Liver (tissue), 9 donors: ENCODE measurements around the gene FIBCD1. TPM values are rescaled to one million over a fixed set of nuclear protein-coding genes. Genes with fewer than 3 reads are reported as not detected.

Source experiments
- DNase-seq: peaks from one replicate; pipeline ENCODE4 v3.0.0-alpha.2; 2017; ENCODE audit warnings: low spot score
- H3K27ac ChIP-seq, 2 donors: one replicate each; pipeline ENCODE4 v1.7.0; 2013; ENCODE audit warnings: inconsistent platforms in 2 of 2, low read length in 2 of 2, control low read depth in 1 of 2, low read depth in 1 of 2, mild to moderate bottlenecking in 1 of 2
- H3K27me3 ChIP-seq, 4 donors: one replicate each; pipeline versions ENCODE4 v1.6.1 to v1.7.0; 2013; ENCODE audit warnings: low read length in 3 of 4, inconsistent platforms in 1 of 4, mild to moderate bottlenecking in 1 of 4, moderate library complexity in 1 of 4; ENCODE audit not compliant: control insufficient read depth in 4 of 4, insufficient read depth in 4 of 4
- H3K36me3 ChIP-seq, 4 donors: one replicate each; pipeline versions ENCODE4 v1.6.1 to v1.7.0; 2013; ENCODE audit warnings: low read length in 3 of 4, mild to moderate bottlenecking in 3 of 4, low read depth in 1 of 4, moderate library complexity in 1 of 4; ENCODE audit not compliant: control insufficient read depth in 4 of 4, insufficient read depth in 3 of 4
- H3K4me1 ChIP-seq, 4 donors: one replicate each; pipeline versions ENCODE4 v1.6.1 to v1.7.0; 2013; ENCODE audit warnings: low read length in 3 of 4, mild to moderate bottlenecking in 3 of 4, moderate library complexity in 1 of 4; ENCODE audit not compliant: control insufficient read depth in 4 of 4, insufficient read depth in 4 of 4
- H3K4me3 ChIP-seq, 3 donors: one replicate each; pipeline versions ENCODE4 v1.6.1 to v1.7.0; 2013; ENCODE audit warnings: low read length in 3 of 3, control low read depth in 1 of 3, low read depth in 1 of 3, mild to moderate bottlenecking in 1 of 3
- H3K9ac ChIP-seq, 2 donors: one replicate each; pipeline ENCODE4 v1.7.0; 2013; ENCODE audit warnings: low read length in 2 of 2, mild to moderate bottlenecking in 2 of 2, moderate library complexity in 2 of 2, control low read depth in 1 of 2, low read depth in 1 of 2
- H3K9me3 ChIP-seq, 4 donors: one replicate each; pipeline versions ENCODE4 v1.6.1 to v1.7.0; 2013; ENCODE audit warnings: low read length in 3 of 4; ENCODE audit not compliant: control insufficient read depth in 4 of 4
- FOXA2 ChIP-seq: IDR thresholded peaks from 2 replicates; pipeline ENCODE4 v1.6.1; 2016; ENCODE audit warnings: antibody characterized with exemption
- HNF4G ChIP-seq: IDR thresholded peaks from 2 replicates; pipeline ENCODE4 v1.6.1; 2016; ENCODE audit warnings: antibody characterized with exemption
- NR2F2 ChIP-seq: IDR thresholded peaks from 2 replicates; pipeline ENCODE4 v1.6.1; 2016; ENCODE audit warnings: antibody characterized with exemption
- RAD21 ChIP-seq, 2 donors: IDR thresholded peaks; 2 replicates each; pipeline ENCODE4 v1.6.1; 2016; ENCODE audit warnings: antibody characterized with exemption in 2 of 2, mild to moderate bottlenecking in 2 of 2
- SP1 ChIP-seq: IDR thresholded peaks from 2 replicates; pipeline ENCODE4 v1.6.1; 2018; ENCODE audit warnings: antibody characterized with exemption, mild to moderate bottlenecking
- TAF1 ChIP-seq: conservative IDR thresholded peaks from 2 replicates; pipeline ENCODE4 v1.6.1; 2016; ENCODE audit warnings: antibody characterized with exemption, mild to moderate bottlenecking
- WGBS: extraction: QIAGEN DNeasy Blood & Tissue Kit; methylation state at CpG from one replicate; pipeline ENCODE4 v1.1.7; 2013; 5-methylcytosine and 5-hydroxymethylcytosine counted together
- polyA plus RNA-seq, 2 donors: library from polyadenylated mRNA; stranded (reverse) in 1 of 2; unstranded in 1 of 2; fragments of 200-250 nt in 1 of 2; fragments of >200 nt in 1 of 2; fragmentation: Nextera tagmentation in 1 of 2; extraction: Ambion mirVana in 1 of 2; gene quantifications; one replicate each; pipeline versions ENCODE4 v1.2.1 to v1.2.3, GENCODE V29; 2013 to 2015
- total RNA-seq, 2 donors: library from RNA; depleted of rRNA; stranded (reverse); fragments of >200 nt; gene quantifications; one replicate each; pipeline ENCODE4 v1.2.3, GENCODE V29; 2014
- TF ChIP-seq, protein P1 (sequence below): fragments of 150-350 bp; IDR thresholded peaks from 2 replicates; pipeline ENCODE4 v1.5.1; 2017; ENCODE audit warnings: improper control_type of control experiment, low read depth, low read length; ENCODE audit not compliant: missing input control
- TF ChIP-seq, protein P2 (sequence below): IDR thresholded peaks from 2 replicates; pipeline ENCODE4 v1.6.1; 2016; ENCODE audit warnings: antibody characterized with exemption
- TF ChIP-seq, protein P3 (sequence below): IDR thresholded peaks from 2 replicates; pipeline ENCODE4 v1.6.1; 2016; ENCODE audit warnings: antibody characterized with exemption
- donor health status: healthy.
- donor health status: healthy.
- donor health status: healthy.
- donor health status: healthy.
- donor health status: healthy.

FIBCD1 gene
- total and polyA plus RNA-seq, 4 donors, result not detected

DNA sequence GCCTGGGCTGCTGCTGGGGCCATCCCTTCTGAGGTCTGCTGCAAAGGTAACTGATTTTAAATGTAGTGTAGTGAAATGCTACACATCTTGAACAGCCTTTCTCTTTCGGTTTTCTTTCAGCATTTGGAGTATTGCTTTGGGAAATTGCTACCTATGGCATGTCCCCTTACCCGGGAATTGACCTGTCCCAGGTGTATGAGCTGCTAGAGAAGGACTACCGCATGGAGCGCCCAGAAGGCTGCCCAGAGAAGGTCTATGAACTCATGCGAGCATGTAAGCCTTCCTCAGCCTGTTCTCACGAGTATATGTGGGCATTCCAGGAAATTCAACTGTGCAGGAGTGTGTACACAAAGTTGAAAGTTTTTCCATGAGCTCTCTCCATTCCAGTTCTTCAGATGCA lies 60.8 kb downstream of the FIBCD1 start:
- H3K9ac ChIP-seq, result no peak overlapping the region
- H3K36me3 ChIP-seq, result peaks cover 6 to 57% (median 36%) of the 10 kb centered on the region in 4 donors
- no peaks in the 10 kb centered on the region for H3K27me3 ChIP-seq
- H3K4me1 ChIP-seq, result peaks cover 4 to 9% (median 9%) of the 10 kb centered on the region in 4 donors
- H3K27ac ChIP-seq, result no peak overlapping the region
- no peak overlapping the region for H3K4me3 ChIP-seq
- no peak for TF ChIP-seq FOXA2
- no peak for DNase-seq
- no peaks in the 10 kb centered on the region for H3K9me3 ChIP-seq
- 91% methylated on average over 6 of the region's 6 CpGs for WGBS

DNA sequence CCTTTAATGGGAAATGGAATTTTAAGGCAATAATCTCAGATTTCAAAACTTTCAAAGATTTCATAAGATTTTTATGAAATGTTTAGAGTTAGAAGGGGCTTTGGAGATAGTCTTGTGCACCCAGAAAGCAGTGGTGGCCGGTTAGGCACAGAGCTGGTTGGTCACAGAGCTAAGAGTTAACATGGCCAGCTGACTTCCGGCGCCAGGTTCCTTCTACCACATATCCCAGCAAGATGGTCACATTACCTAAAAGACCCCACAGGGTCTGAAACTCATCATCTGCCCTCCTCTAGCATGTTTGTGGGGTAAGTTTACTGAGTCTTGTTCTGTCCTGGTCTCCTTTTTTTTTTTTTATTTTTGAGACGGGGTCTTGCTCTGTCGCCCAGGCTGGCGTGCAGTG lies 61.7 kb downstream of the FIBCD1 start:
- no peaks in the 10 kb centered on the region for H3K27me3 ChIP-seq
- peaks cover 6 to 57% (median 34%) of the 10 kb centered on the region in 4 donors for H3K36me3 ChIP-seq
- TF ChIP-seq HNF4G, result no peak
- TF ChIP-seq, protein P1, sequence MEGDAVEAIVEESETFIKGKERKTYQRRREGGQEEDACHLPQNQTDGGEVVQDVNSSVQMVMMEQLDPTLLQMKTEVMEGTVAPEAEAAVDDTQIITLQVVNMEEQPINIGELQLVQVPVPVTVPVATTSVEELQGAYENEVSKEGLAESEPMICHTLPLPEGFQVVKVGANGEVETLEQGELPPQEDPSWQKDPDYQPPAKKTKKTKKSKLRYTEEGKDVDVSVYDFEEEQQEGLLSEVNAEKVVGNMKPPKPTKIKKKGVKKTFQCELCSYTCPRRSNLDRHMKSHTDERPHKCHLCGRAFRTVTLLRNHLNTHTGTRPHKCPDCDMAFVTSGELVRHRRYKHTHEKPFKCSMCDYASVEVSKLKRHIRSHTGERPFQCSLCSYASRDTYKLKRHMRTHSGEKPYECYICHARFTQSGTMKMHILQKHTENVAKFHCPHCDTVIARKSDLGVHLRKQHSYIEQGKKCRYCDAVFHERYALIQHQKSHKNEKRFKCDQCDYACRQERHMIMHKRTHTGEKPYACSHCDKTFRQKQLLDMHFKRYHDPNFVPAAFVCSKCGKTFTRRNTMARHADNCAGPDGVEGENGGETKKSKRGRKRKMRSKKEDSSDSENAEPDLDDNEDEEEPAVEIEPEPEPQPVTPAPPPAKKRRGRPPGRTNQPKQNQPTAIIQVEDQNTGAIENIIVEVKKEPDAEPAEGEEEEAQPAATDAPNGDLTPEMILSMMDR, result no peak
- no peak for TF ChIP-seq NR2F2
- TF ChIP-seq RAD21 (IDR thresholded peaks at IDR 0.05), result no peak
- H3K4me1 ChIP-seq, result peaks cover 6 to 18% (median 18%) of the 10 kb centered on the region in 4 donors
- WGBS, result 98% methylated on average over 6 of the region's 6 CpGs
- H3K9me3 ChIP-seq, result no peaks in the 10 kb centered on the region
- DNase-seq, result no peak
- no peak overlapping the region for H3K27ac ChIP-seq
- H3K9ac ChIP-seq, result no peak overlapping the region
- no peak overlapping the region for H3K4me3 ChIP-seq

DNA sequence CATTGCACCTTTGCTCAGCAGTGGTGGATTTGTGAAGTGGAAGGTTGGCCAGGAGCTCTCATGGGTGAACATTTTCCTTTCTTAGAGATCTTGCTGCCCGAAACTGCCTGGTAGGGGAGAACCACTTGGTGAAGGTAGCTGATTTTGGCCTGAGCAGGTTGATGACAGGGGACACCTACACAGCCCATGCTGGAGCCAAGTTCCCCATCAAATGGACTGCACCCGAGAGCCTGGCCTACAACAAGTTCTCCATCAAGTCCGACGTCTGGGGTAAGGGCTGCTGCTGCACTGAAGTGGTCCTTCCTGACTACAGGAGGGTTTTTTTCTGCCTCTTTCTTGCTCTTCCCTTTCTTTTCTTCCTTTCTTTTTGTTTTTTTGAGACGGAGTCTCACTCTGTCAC lies 64.3 kb downstream of the FIBCD1 start:
- Histone ChIP-seq H3K4me3 (no peak overlapping the region), H3K9ac (no peak overlapping the region), H3K36me3 (peaks cover 0 to 34% (median 15%) of the 10 kb centered on the region in 4 donors), H3K4me1 (peaks cover 6 to 21% (median 20%) of the 10 kb centered on the region in 4 donors), H3K27me3 (no peaks in the 10 kb centered on the region), H3K27ac (no peak overlapping the region), H3K9me3 (no peaks in the 10 kb centered on the region)
- TF ChIP-seq FOXA2 (no peak), NR2F2 (no peak), TAF1 (no peak), SP1 (no peak)
- TF ChIP-seq, protein P1, result no peak
- TF ChIP-seq, protein P2, sequence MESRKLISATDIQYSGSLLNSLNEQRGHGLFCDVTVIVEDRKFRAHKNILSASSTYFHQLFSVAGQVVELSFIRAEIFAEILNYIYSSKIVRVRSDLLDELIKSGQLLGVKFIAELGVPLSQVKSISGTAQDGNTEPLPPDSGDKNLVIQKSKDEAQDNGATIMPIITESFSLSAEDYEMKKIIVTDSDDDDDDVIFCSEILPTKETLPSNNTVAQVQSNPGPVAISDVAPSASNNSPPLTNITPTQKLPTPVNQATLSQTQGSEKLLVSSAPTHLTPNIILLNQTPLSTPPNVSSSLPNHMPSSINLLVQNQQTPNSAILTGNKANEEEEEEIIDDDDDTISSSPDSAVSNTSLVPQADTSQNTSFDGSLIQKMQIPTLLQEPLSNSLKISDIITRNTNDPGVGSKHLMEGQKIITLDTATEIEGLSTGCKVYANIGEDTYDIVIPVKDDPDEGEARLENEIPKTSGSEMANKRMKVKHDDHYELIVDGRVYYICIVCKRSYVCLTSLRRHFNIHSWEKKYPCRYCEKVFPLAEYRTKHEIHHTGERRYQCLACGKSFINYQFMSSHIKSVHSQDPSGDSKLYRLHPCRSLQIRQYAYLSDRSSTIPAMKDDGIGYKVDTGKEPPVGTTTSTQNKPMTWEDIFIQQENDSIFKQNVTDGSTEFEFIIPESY, result no peak
- TF ChIP-seq, protein P3, sequence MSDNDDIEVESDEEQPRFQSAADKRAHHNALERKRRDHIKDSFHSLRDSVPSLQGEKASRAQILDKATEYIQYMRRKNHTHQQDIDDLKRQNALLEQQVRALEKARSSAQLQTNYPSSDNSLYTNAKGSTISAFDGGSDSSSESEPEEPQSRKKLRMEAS, result no peak
- 96% methylated on average over 5 of the region's 5 CpGs for WGBS
- no peak for DNase-seq
